ENCODE measurements around the gene CDK5RAP2.

GRCh38 chr9:120453792-120454191 lies 126.2 kb downstream of the CDK5RAP2 start:
- no peak for TF ChIP-seq GATA2 (IDR thresholded peaks at IDR 0.05; ENCODE audit: low read depth, low read length)
- TF ChIP-seq GATA3 (IDR thresholded peaks at IDR 0.05; ENCODE audit: low read depth, low read length) = no peak

All from SH-SY5Y (cell line).